ENCODE results near the gene FMNL1.

GRCh38 chr17:45277992-45278391 lies 56.3 kb downstream of the FMNL1 start:
- no peak for TF ChIP-seq CTCF (IDR thresholded peaks at IDR 0.05)
- no peak for TF ChIP-seq EP300 (IDR thresholded peaks at IDR 0.05)
